Hematopoietic multipotent progenitor cell (in vitro differentiated cells): Measurements from ENCODE around the gene NKIRAS1. TPM values are rescaled to one million over a fixed set of nuclear protein-coding genes. Genes with fewer than 3 reads are reported as not detected.
"Not testable (repeated sequence)": the region's sequence is repeated elsewhere in the genome, so short reads cannot be mapped to it uniquely, and the experiment has no call there.

ENCODE experiments used
- DNase-seq, 3 donors: peaks; one replicate each; pipeline ENCODE4 v3.0.0-alpha.2; 2011 to 2015; ENCODE audit warnings: low read depth in 2 of 3, low spot score in 2 of 3
- total RNA-seq: library from RNA; depleted of rRNA; stranded (reverse); fragments of >200 nt; gene quantifications from one replicate; pipeline ENCODE4 v1.2.3, GENCODE V29; 2012

Gene NKIRAS1
- total RNA-seq, 1 donor, result 2.7 TPM

- DNase-seq, result no peak
These were observed 42.8 kb downstream of the NKIRAS1 start for GRCh38 chr3:23873941-23874340.

GRCh38 chr3:23872330-23872729, 44.5 kb downstream of the NKIRAS1 start:
- no peak for DNase-seq

DNA sequence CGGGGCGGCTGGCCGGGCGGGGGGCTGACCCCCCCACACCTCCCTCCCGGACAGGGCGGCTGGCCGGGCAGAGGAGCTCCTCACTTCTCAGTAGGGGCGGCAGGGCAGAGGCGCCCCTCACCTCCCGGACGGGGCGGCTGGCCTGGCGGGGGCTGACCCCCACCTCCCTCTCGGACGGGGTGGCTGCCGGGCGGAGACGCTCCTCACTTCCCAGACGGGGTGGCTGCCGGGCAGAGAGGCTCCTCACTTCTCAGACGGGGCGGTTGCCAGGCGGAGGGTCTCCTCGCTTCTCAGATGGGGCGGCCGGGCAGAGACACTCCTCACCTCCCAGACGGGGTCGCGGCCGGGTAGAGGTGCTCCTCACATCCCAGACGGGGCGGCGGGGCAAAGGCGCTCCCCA, 45.4 kb downstream of the NKIRAS1 start:
- not testable (repeated sequence) for DNase-seq

DNA sequence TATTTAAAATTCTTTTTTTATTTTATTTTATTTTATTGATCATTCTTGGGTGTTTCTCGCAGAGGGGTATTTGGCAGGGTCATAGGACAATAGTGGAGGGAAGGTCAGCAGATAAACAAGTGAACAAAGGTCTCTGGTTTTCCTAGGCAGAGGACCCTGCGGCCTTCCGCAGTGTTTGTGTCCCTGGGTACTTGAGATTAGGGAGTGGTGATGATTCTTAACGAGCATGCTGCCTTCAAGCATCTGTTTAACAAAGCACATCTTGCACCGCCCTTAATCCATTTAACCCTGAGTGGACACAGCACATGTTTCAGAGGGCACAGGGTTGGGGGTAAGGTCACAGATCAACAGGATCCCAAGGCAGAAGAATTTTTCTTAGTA, 46.1 kb downstream of the NKIRAS1 start:
- not testable (repeated sequence) for DNase-seq

- DNase-seq, result no peak
These were observed 46.7 kb downstream of the NKIRAS1 start for GRCh38 chr3:23869977-23870662.

DNA sequence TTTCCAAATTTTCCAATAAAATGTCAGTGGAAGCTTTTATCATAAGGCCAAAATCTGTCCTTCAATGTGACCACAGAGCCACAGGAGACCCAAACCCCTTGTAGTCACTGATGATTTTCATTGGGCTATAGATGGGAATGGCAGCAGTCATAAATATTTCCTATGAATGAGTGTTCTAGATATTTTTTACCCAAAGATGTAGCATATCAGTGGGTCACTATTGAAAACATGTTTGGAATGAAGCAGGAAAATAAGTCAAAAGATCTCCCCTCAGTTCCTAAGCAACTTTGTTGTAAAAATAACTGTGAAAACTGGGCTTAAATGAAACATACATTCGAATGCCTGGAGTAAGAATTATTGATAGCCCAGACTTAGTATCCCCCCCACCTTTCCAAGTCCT, 49.0 kb downstream of the NKIRAS1 start:
- DNase-seq, result no peak

- peak in 1 of 3 donors; percentile 29 for DNase-seq
These were observed 49.4 kb downstream of the NKIRAS1 start for GRCh38 chr3:23867400-23867799.

GRCh38 chr3:23865595-23866396, 51.0 kb downstream of the NKIRAS1 start:
- DNase-seq, result no peak

DNA sequence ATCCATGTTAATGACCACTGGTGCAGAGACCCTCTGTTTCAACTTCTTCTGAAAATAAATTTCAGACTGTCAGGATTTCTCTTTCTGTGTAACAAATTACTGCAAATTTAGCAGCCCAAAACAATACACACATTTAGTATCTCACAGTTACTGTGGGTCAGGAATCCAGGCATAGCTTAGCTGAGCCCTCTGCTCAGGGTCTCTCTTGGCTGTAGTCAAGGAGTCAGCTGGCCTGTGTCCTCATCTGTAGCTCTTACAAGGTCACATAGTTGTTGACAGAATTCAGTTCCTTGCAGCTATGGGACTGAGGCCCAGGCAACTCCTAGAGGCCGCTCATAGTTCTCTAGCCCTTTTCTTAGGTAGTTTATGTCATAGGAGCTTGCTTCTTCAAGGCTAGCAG, 51.9 kb downstream of the NKIRAS1 start:
- no peak for DNase-seq

DNA sequence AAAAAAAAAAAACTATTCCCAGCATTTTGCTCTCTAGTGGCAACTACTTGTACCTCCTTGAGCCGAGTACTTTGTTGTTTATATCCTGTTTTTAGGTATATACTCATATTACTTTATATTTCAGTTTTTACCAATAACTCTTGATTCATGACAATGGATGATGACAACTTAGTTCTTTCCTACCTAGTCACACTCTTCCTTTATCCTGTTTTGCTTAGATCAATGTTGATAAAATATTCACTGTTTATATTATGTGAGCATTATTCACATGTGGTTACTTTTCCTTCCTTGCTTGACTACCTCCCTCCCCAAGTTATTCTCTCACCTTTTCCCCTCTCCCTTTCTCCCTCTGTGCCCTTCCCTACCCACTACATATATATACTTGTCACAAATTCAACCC, 53.7 kb downstream of the NKIRAS1 start:
- DNase-seq, result no peak

- DNase-seq, result no peak
These were observed 55.1 kb downstream of the NKIRAS1 start for GRCh38 chr3:23861689-23862088.

GRCh38 chr3:23859839-23860382, 56.9 kb downstream of the NKIRAS1 start:
- no peak for DNase-seq

DNA sequence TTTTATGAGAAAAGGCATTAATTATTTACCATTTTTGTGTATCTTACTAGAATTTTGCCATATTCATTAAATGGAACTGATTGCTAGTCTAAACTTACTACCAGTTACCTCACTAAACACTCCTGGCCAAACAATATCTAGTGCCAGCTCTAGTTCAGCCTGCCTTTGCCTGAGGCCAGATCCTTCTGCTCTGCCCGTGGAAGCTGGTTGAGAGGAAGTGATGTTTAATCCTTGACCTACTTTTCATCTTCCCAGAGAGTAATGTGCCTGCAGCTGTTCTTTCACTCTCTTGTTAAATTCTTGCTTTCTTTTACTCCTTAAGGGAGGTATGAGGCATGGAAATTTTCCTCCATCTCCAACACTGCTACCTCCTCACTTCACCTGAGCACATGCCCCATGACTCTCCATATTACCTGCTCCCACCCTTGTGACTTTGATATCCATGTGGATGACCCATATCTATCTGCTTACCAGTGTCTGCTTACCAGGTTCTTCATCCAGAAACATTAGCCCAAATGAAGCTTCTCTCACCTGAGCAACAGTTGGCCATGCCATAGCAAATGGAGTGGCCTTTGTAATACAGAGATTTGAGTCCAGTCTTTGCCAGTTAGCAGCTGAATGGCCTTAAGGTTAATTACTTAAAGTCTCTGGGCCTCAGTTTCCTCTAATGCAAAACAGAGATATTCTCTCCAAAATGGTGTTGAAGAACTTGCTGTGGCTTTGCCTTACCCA, 57.6 kb downstream of the NKIRAS1 start:
- DNase-seq, result no peak

DNA sequence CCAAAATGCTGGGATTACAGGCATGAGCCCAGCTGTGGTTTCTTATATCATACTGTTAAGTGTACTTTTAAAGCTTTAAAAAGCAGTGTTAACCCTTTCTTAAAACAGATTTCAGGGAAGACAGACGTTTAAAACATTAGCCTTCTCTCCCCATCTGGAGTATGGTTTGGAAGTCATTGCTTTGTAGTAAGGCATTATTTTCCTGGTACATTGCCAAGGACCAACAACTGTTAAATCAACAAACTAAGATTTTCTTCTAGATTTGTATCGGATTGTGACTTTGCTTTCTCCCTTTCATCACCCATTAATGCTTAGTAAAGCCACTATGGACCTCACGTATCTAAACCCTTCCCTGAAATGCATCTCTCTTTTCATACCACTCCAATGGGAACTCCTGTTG, 60.5 kb downstream of the NKIRAS1 start:
- DNase-seq, result no peak

DNA sequence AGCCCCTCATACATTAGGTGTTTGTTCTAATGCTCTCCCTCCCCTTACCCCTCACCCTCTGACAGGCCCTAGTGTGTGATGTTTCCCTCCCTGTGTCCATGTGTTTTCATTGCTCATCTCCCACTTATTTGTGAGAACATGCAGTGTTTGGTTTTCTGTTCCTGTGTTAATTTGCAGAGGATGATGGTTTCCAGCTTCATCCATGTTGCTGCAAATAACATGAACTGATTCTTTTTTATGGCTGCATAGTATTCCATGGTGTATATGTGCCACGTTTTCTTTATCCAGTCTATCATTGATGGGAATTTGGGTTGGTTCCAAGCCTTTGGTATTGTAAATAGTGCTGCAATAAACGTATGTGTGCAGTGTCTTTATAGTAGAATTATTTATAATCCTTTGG, 67.3 kb downstream of the NKIRAS1 start:
- DNase-seq, result not testable (repeated sequence)

DNA sequence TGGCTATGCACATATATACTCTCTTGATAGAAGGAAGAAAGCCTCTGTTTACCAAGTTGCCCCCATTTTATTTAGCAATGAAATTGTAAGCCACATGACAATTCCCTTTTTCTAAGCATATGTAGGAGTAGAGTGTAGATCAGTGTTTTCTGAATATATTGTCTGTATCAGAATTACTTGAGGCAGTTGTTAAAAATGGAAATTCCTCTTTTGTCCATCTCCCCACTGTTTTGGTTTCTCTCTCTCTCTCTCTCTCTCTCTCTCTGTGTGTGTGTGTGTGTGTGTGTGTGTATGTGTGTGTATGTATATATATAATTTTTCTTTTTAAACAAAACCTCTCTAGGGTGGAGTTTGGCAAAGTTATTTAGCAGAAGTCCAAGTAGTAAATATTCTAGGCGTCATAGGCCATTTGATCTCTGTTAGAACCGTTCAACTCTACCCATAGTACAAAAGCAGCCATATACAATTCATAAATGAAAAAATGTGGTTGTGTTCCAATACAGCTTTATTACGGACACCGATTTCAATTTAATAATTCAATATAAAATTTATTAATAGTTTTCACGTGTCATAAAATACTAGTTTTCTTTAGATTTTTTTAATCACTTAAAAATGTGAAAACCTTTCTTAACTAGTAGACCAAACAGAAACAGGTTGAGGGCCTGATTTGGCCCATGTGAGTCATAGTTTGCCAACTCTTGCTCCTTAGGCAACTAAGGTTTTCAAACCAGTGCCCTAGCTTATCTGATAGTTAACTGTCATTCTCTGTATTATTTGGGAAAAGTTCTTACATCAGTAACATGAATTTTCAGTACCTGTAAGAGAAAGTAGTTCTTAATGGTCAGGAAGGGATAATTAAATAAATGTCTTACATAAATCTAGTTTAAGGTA, 71.2 kb downstream of the NKIRAS1 start:
- peak in 1 of 3 donors; percentile 39 for DNase-seq

DNA sequence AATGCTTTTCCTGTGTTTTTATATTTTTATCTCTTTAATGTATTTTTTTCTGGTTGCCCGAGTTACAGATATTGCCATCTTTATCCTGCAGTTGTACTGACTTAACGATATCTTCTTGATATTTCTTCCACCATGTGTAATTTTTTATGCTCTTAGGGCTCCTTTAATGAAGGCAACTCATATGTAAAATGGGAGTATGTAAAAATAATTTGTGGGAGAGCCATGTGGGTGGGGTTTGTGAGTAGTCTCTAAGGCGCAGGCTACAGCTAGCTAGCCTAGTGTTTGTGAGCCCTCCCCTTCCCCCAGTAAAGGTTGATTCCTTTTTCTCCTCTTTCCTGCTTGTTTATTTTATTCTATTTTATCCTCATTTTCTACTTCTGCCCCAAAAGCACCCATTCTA, 72.9 kb downstream of the NKIRAS1 start:
- no peak for DNase-seq
